ENCODE data around the gene OR8D1.

GRCh38 chr11:124277804-124278203 is 35.9 kb downstream of the OR8D1 start:
- no peak for TF ChIP-seq RNF219 (CRISPR knock-in tag; IDR thresholded peaks at IDR 0.05)
- TF ChIP-seq ZNF644 (tag; IDR thresholded peaks at IDR 0.05; ENCODE audit: low read depth) = no peak
- TF ChIP-seq CREB1 (IDR thresholded peaks at IDR 0.05) = no peak
- no peak for TF ChIP-seq CREB1 (CRISPR knock-in tag; IDR thresholded peaks at IDR 0.05)
- TF ChIP-seq ZNF282 (CRISPR knock-in tag; IDR thresholded peaks at IDR 0.05) = no peak
- no peak for TF ChIP-seq TAF15 (IDR thresholded peaks at IDR 0.05; ENCODE audit: low read depth, low read length)
- no peak for TF ChIP-seq ZBTB8A (IDR thresholded peaks at IDR 0.05; ENCODE audit: partially characterized antibody)
- no peak for TF ChIP-seq ZSCAN29 (IDR thresholded peaks at IDR 0.05)
- no peak for TF ChIP-seq REST (IDR thresholded peaks at IDR 0.05; ENCODE audit: borderline replicate concordance)
- TF ChIP-seq REST (CRISPR knock-in tag; IDR thresholded peaks at IDR 0.05; ENCODE audit: low read depth) = no peak
- no peak for TF ChIP-seq ZNF3 (CRISPR knock-in tag; IDR thresholded peaks at IDR 0.05)
- TF ChIP-seq CTCF (IDR thresholded peaks at IDR 0.05 in 2 of 3, conservative IDR thresholded peaks at IDR 0.05 in 1 of 3; ENCODE audit: insufficient read depth in 2 of 3, low read depth in 1 of 3, low read length in 3 of 3) = peak in 2 of 3 experiments; percentile 3 to 30; a peak in 2 of 6 replicates

All from K562 (cell line).